ENCODE results near the gene TMEM37.

The TMEM37 gene

DNA sequence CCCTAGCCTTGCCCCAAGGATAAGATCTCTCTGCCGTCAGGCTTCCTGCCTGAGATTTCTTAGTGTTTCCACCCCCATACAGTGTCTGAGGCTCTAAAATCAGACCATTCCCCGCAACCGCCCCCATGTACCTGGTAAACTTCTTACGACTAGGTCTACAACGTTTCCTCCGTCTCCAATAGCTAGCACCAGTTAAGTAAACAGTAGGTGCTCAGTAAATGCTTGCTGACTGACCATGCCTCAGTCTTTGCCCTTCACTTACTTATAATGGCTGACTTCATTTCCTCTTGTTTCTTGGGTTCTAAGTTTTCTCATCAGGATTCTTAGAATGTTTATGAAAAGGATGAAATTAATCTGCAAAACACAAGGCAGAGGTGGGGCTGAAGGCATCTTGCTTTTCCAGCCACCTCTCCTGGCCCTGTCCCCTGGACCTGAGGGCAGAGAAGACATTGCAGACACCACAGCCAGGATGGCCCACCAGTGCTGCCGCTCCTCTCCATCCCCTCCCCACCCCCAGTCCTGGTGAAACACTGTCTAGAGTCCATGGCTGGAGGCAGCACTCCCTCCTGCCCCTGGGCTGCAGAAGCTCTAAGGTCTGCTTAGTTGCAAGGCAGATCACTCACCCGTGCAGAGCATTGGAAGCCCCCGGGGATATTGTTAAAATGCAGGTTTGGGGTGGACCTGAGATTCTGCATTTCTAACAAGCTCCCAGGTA is 16.9 kb downstream of the TMEM37 start:
- Mint-ChIP-seq H3K27ac (no peak overlapping the region), H3K4me1 (ENCODE audit: low read depth) (peaks cover 5% of the 10 kb centered on the region), H3K4me3 (no peak overlapping the region), H3K27me3 (ENCODE audit: low read depth) (peaks cover 3% of the 10 kb centered on the region), H3K36me3 (ENCODE audit: low read depth) (no peaks in the 10 kb centered on the region), H3K9me3 (no peaks in the 10 kb centered on the region)

DNA sequence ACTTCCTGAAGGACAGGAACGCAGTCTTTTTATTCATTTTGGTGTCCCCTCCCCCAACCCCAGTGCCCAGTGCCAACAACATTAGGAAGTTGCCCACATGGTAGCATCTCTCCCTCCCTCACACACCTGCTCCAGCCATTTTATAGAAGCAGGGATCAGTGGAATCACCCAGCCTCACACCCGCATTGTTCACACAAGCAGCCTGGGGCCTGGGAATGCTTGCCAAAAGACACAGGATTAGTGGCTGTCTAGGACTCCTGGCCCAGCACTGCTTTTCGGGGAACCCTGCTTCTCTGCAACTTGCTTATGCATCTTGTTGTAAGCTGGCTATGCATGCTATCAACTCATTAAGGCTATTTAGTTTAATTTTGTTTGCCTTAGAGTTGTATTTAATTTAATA is 17.9 kb downstream of the TMEM37 start:
- Mint-ChIP-seq H3K4me3 (no peak overlapping the region), H3K27ac (no peak overlapping the region), H3K27me3 (ENCODE audit: low read depth) (peaks cover 3% of the 10 kb centered on the region), H3K36me3 (ENCODE audit: low read depth) (no peaks in the 10 kb centered on the region), H3K4me1 (ENCODE audit: low read depth) (peaks cover 5% of the 10 kb centered on the region), H3K9me3 (no peaks in the 10 kb centered on the region)

DNA sequence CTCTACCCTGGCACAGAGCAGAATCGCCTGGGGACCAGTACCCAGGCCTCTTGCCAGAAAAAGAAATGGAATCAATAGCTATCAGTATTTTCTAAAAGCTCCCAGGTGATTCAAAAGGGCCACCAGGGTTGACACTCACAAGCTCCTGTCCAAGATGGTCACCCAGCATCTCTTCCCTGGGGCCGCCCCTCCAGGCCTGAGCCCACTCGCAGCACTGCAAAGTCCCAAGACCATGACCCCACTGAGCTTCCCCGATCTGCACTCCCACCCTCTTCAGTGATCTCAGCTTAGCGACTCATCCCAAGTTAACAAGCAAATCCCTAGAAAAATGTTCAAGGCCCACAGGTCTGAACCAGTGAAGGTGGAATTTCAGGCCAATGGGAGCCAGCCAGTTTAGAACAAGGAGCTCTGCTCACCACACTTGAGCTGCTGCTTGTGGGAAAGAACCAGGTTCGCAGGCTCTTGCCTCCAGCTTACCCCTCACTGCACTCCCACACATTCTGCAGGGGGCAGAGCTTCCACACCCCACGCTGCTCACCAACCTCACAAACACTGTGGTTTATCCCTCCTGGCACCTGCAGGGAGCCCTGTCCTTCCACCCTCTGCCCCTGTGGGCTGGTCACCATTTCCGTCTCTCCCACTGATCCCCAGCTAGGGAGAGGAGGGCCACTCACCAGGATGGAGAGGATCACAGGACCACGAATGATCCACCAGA is 19.8 kb downstream of the TMEM37 start:
- H3K27me3 Mint-ChIP-seq (ENCODE audit: low read depth) = peaks cover 15% of the 10 kb centered on the region
- peaks cover 8% of the 10 kb centered on the region for H3K4me1 Mint-ChIP-seq (ENCODE audit: low read depth)
- H3K36me3 Mint-ChIP-seq (ENCODE audit: low read depth) = no peaks in the 10 kb centered on the region
- H3K9me3 Mint-ChIP-seq = no peaks in the 10 kb centered on the region
- H3K27ac Mint-ChIP-seq = no peak overlapping the region
- H3K4me3 Mint-ChIP-seq = no peak overlapping the region

DNA sequence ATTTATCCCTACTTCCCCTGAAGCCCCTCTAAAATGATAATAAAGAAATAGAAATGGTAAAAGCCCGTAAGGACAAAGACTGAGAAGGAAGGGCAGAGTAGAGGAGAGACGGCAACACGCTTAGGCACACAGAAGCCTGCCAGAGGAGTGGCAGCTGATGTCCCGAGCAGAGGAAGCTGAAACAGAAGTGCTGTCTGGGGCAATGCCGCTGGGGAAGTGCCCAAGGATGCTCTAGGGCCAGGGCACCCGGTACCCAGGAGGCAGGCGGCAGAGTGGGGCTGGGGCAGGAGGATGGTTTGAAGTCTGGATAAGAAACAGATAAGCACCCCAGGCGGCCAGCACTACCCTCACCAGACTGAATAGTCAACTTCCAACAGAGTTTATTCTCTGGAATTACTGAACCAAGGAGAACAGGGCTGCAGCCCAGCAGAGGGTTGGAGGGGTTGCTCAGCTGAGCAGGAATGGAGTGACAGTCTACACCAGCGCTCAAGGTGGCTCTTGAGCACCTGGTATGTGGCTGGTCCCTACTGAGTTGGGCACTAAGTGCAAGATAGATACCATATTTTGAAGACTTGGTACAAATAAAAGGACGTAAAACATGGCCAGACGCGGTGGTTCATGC is 22.4 kb downstream of the TMEM37 start:
- Mint-ChIP-seq H3K36me3 (ENCODE audit: low read depth) (no peaks in the 10 kb centered on the region), H3K9me3 (no peaks in the 10 kb centered on the region), H3K4me1 (ENCODE audit: low read depth) (peaks cover 3% of the 10 kb centered on the region), H3K4me3 (no peak overlapping the region), H3K27me3 (ENCODE audit: low read depth) (peaks cover 14% of the 10 kb centered on the region), H3K27ac (no peak overlapping the region)

DNA sequence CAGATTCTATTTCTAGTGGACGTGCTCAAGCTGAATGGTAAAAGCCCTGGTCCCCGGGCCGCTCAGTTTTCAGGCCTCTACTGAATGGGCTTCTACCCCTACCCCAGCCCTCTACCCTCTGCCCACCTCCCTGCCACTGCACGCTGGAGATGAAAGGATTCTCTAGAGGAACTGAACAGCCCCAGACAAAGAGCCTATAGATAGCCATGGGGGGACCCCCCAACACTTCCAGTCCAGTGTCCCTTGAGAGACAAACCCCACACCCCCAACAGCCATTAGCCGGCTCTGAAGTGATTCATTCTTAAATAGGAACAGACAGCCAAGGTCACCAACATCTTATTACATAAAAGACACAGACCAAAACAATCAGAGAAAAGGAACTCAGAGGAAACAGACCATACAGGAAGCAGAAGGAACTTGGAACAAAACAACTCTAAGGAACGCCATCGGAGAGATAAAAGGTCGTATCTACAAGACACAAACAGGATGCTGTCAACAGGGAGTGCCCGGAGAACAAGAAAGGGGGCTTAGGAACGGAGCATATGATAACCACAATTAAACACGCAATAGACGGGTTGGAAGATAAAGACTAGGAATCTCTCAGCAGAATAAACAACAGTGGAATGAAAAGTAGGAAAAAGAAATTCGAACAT is 23.5 kb downstream of the TMEM37 start:
- Mint-ChIP-seq H3K36me3 (ENCODE audit: low read depth) (no peaks in the 10 kb centered on the region), H3K27me3 (ENCODE audit: low read depth) (peaks cover 12% of the 10 kb centered on the region), H3K4me3 (no peak overlapping the region), H3K4me1 (ENCODE audit: low read depth) (peaks cover 3% of the 10 kb centered on the region), H3K27ac (no peak overlapping the region), H3K9me3 (no peaks in the 10 kb centered on the region)

DNA sequence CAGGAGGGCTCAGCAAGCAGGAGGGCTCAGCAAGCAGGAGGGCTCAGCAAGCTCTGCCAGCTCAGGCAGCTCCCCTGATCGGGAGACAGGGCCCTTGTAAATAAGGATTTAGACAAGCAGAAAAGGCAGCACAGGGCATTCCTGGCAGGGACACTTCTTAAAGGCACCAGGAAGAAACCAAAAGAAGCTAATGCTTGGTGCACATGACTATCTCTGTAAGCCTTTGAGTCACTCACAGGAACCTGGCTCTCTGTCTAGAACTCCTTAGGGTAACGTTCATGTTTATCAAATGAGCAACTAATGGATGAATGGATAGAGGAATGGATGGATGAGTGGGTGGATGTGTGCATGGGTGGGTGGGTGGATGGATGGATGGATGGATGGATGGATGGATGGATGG is 28.4 kb downstream of the TMEM37 start:
- Mint-ChIP-seq H3K4me1 (ENCODE audit: low read depth) (peaks cover 3% of the 10 kb centered on the region), H3K4me3 (no peak overlapping the region), H3K27me3 (ENCODE audit: low read depth) (peaks cover 11% of the 10 kb centered on the region), H3K27ac (no peak overlapping the region), H3K36me3 (ENCODE audit: low read depth) (no peaks in the 10 kb centered on the region), H3K9me3 (no peaks in the 10 kb centered on the region)

DNA sequence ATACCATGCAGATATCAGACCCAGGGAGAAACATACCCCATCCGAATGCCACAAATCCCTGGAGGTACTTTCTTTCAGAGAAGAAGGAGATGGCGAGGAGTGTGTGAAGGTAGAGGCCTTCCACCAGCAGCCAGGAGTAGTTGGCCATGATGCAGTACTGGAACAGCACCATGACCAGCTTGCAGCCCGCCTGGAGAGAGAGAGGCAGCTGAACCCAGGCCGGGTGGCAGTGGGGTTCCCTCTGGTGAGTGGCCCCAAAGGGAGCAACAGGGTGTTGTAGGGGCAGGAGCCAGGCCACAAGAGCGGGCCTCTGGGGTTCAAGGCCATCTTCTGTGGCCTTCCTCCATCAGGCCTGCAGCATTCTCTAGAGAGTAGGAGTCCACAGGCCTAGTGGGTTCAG is 30.2 kb downstream of the TMEM37 start:
- Mint-ChIP-seq H3K9me3 (no peaks in the 10 kb centered on the region), H3K4me1 (ENCODE audit: low read depth) (no peaks in the 10 kb centered on the region), H3K4me3 (no peak overlapping the region), H3K27ac (no peak overlapping the region), H3K27me3 (ENCODE audit: low read depth) (no peaks in the 10 kb centered on the region), H3K36me3 (ENCODE audit: low read depth) (no peaks in the 10 kb centered on the region)

DNA sequence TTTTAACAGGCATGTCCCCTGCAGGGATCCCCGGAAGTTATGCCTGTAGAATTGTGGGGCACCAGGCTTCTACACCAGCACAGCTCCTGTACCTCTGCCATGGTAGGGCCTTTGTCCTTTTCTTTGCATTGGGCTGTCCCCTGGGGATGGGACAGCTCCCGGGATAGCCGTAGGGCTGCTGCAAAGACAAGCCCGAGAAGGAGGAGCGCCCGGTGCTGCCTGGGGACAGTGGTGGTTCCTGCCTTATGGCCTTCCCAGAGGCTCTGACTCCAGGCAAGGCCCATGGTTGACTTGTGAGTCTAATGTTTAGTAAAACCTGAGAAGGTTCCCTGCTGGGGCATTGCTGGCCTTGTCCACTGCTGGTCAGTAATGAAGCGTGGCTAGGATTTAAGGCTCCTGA is 30.9 kb downstream of the TMEM37 start:
- H3K27me3 Mint-ChIP-seq (ENCODE audit: low read depth) = no peaks in the 10 kb centered on the region
- H3K4me3 Mint-ChIP-seq = no peak overlapping the region
- H3K9me3 Mint-ChIP-seq = no peaks in the 10 kb centered on the region
- H3K27ac Mint-ChIP-seq = no peak overlapping the region
- H3K36me3 Mint-ChIP-seq (ENCODE audit: low read depth) = no peaks in the 10 kb centered on the region
- H3K4me1 Mint-ChIP-seq (ENCODE audit: low read depth) = no peaks in the 10 kb centered on the region

DNA sequence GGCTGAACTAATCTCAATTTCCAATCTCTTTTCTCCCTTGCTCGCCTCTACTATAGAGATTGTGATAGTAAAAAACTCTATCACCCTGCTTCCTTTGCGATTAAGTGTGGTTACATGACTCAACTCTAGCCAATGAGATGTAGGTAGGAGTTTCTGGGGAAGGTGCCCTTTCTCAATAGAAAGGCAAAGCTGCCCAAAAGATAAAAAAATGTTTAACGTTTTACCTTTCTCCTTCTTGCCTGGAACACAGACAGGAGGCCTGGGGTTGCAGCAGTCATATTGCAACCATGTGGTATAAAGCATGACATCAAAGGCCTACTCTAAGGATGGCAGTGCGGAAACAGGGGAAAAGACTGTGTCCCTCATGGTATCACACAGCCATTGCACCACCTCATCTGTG is 31.5 kb downstream of the TMEM37 start:
- H3K27me3 Mint-ChIP-seq (ENCODE audit: low read depth) = no peaks in the 10 kb centered on the region
- no peaks in the 10 kb centered on the region for H3K4me1 Mint-ChIP-seq (ENCODE audit: low read depth)
- no peaks in the 10 kb centered on the region for H3K9me3 Mint-ChIP-seq
- H3K27ac Mint-ChIP-seq = no peak overlapping the region
- no peak overlapping the region for H3K4me3 Mint-ChIP-seq
- H3K36me3 Mint-ChIP-seq (ENCODE audit: low read depth) = no peaks in the 10 kb centered on the region

DNA sequence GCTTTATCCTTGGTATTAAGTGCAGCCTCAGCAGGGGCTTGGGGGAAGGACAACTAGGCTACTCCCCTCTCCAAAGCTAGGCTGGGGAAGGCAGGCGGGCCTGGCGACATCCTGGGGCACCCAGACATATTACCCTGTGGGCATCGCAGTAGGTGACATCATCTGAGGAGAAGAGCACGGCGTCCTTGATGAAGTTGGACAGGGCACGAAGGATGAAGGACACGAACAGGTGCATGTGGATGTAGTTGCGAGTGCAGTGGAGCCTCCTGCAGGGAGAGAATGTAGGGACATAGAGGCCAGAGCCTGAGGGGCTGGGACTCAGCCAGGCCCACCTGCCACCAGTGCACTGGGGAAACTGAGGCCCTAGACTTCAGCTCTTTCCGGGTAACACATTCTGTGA is 32.3 kb downstream of the TMEM37 start:
- H3K4me3 Mint-ChIP-seq = no peak overlapping the region
- H3K36me3 Mint-ChIP-seq (ENCODE audit: low read depth) = no peaks in the 10 kb centered on the region
- H3K9me3 Mint-ChIP-seq = no peaks in the 10 kb centered on the region
- H3K27me3 Mint-ChIP-seq (ENCODE audit: low read depth) = no peaks in the 10 kb centered on the region
- no peaks in the 10 kb centered on the region for H3K4me1 Mint-ChIP-seq (ENCODE audit: low read depth)
- no peak overlapping the region for H3K27ac Mint-ChIP-seq

DNA sequence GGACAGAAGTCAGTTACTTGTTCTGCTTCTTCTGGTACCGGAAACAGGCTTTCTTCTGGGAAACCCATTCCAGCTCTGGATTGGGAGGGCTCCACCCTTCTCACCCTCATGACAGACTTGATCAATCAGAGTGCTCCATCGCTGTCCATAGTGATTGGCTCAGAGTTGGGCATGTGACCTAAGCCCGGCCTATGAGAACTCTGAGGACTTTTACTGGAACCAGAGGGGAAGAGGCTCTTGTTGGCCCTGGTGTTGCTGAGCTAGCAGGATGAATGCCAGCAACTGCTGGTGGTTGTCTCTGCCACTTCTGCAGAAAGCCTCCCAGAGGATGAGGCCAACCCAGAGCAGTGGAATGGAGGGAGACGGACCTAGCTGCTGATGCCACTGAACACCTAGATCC is 33.3 kb downstream of the TMEM37 start:
- Mint-ChIP-seq H3K36me3 (ENCODE audit: low read depth) (no peaks in the 10 kb centered on the region), H3K9me3 (no peaks in the 10 kb centered on the region), H3K27me3 (ENCODE audit: low read depth) (no peaks in the 10 kb centered on the region), H3K27ac (no peak overlapping the region), H3K4me1 (ENCODE audit: low read depth) (no peaks in the 10 kb centered on the region), H3K4me3 (no peak overlapping the region)

DNA sequence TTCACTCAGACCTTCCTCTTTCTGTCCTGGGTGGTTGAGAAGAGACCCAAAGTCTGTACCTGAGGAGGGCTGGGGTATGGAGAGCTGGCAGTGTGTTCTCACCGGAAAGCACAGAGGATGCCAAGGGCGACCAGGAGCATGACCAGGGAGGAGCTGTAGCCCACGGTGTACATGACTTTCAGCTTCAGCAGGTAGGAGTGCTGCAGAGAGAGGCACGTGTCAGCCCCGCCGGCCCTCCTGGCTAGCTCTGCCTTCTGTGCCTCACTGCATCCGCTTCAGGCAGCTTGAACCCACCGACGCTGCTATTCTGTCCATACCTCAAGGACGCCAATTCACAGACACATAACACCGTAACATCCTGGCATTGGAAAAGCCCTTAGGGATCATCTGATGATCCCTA is 34.0 kb downstream of the TMEM37 start:
- no peak overlapping the region for H3K27ac Mint-ChIP-seq
- H3K4me3 Mint-ChIP-seq = no peak overlapping the region
- no peaks in the 10 kb centered on the region for H3K36me3 Mint-ChIP-seq (ENCODE audit: low read depth)
- no peaks in the 10 kb centered on the region for H3K27me3 Mint-ChIP-seq (ENCODE audit: low read depth)
- H3K9me3 Mint-ChIP-seq = no peaks in the 10 kb centered on the region
- no peaks in the 10 kb centered on the region for H3K4me1 Mint-ChIP-seq (ENCODE audit: low read depth)

DNA sequence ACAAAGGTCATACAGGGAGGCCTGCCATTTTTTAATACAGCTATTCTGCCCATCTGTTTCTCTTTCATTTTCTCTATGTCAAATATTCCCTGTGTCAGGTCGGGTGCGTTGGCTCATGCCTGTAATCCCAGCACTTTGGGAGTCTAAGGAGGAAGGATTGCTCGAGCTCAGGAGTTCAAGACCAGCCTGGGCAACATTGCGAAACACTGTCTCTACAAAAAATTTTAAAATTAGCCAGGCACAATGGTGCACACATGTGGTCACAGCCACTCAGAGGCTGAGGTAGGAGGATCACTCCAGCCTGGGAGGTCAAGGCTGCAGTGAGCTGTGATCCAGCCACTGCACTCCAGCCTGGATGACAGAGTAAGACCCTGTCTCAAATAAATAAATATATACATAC is 34.7 kb downstream of the TMEM37 start:
- Mint-ChIP-seq H3K9me3 (no peaks in the 10 kb centered on the region), H3K4me1 (ENCODE audit: low read depth) (no peaks in the 10 kb centered on the region), H3K4me3 (no peak overlapping the region), H3K27me3 (ENCODE audit: low read depth) (no peaks in the 10 kb centered on the region), H3K27ac (no peak overlapping the region), H3K36me3 (ENCODE audit: low read depth) (no peaks in the 10 kb centered on the region)

DNA sequence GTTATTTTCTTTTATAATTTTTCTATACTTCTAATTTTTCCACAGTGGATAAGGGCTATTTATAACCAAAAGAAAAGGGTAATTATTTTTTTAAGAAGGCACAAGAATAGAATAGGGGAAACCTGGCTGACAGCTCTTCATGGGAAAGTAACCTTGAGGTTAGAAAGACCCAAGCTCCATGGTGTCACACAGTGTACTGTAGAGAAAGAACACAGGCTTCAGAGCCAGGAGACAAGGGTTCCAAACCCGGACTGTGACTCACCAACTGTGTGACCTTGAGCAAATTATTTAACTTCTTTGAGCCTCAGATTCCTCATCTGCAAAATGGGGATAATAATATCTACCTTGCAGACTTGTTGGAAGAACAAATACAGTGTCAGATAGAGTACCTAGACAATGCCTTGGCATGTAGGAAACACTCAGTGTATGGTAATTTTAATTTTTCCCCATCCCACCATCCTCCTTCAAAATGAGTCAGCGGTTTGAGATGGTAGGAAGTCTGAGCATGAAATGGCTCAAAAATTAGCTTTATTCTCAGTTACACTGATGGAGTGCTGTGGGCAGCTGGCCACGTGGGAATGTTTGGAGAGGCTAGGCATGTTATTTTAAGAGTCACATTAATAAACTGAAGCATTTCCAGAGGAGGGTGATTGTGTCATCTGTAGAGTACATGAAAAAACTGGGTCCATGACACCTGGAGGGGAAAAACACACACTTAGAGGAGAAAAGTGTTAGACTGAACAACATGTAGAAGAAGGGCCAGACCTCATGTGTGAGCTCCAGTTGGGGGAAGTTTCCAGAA is 36.7 kb downstream of the TMEM37 start:
- Mint-ChIP-seq H3K27ac (no peak overlapping the region), H3K9me3 (no peaks in the 10 kb centered on the region), H3K4me3 (no peak overlapping the region), H3K36me3 (ENCODE audit: low read depth) (no peaks in the 10 kb centered on the region), H3K27me3 (ENCODE audit: low read depth) (no peaks in the 10 kb centered on the region), H3K4me1 (ENCODE audit: low read depth) (no peaks in the 10 kb centered on the region)

Data from T-helper 1 cell treated with Interleukin-12 subunit alpha and Interleukin-12 subunit beta and Interleukin-4 antibody, amounts not matched to agents 30 μg/mL and 1 μg/mL, for 36 hours (primary cell).